ENCODE measurements around the gene ZG16B. TPM values are rescaled to one million over a fixed set of nuclear protein-coding genes. Genes with fewer than 3 reads are reported as not detected.

ZG16B gene
- total RNA-seq, 1 experiment from 2014 or later, result not detected

DNA sequence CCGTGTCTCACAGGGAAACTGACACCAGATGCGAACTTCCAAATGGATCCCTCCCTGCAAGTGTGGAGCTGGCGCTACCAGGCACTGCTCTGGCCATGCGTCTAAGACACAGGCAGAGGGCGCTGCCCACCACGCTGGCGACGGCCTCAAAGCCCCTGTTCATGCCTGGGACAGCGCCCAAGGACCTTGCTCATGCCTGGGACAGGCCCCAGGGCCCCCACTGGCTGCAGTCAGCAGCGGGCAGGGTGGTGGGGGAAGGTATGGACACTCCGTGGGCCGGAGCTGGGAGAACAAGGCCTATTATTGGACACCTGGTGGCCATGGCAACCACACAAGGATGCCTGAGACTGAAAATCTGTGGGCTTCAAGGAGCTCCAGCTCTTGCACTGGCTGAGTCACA lies 8.8 kb downstream of the ZG16B start (continued):
- TF ChIP-seq, protein P1, sequence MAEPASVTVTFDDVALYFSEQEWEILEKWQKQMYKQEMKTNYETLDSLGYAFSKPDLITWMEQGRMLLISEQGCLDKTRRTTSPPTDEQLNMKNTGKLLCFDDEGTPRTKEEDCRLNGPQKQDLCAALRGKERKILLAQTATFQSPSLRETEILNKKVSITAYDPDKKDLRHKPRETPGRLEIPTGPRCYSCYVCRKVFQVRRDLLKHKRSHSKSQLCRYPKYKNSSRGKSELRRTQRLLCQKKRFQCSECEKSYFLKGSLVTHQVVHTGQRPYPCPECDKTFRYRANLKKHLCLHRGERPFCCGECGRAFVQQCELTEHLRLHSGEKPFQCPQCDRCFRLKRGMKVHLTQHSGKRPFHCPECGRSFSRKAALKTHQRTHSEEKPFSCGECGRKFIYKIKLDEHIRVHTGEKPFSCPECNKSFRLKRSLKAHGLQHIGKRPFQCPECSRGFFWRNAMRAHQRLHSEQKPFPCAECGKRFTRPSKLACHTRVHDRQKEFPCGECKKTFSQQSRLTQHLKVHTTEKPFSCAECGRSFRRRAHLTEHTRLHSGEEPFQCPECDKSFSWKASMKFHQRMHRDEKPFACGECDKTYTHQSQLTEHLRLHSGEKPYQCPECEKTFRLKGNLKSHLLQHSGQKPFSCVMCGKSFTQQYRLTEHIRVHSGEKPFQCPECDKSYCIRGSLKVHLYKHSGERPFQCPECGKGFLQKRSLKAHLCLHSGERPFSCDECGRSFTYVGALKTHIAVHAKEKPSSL (CRISPR knock-in tag; conservative IDR thresholded peaks at IDR 0.05), result no peak
- TF ChIP-seq MLX (CRISPR knock-in tag; IDR thresholded peaks at IDR 0.05), result no peak
- TF ChIP-seq ELF4 (CRISPR knock-in tag; IDR thresholded peaks at IDR 0.05; ENCODE audit: low read depth), result no peak
- no peak for TF ChIP-seq NR2C2 (CRISPR knock-in tag; IDR thresholded peaks at IDR 0.05)
- TF ChIP-seq ZNF317 (CRISPR knock-in tag; IDR thresholded peaks at IDR 0.05; ENCODE audit: borderline replicate concordance, low read depth), result no peak
- TF ChIP-seq FOXJ3 (CRISPR knock-in tag; IDR thresholded peaks at IDR 0.05; ENCODE audit: borderline replicate concordance), result no peak
- TF ChIP-seq ZBTB21 (CRISPR knock-in tag; IDR thresholded peaks at IDR 0.05; ENCODE audit: borderline replicate concordance), result 0 out of 2 replicates have a peak, but pooled peaks have one; percentile 29
- no peak for TF ChIP-seq CBFB (CRISPR knock-in tag; IDR thresholded peaks at IDR 0.05; ENCODE audit: low read depth)
- TF ChIP-seq NR1H2 (CRISPR knock-in tag; IDR thresholded peaks at IDR 0.05), result no peak
- TF ChIP-seq SP1 (CRISPR knock-in tag; conservative IDR thresholded peaks at IDR 0.05), result no peak
- 0 out of 2 replicates have a peak, but pooled peaks have one; percentile 17 for TF ChIP-seq FOXP4 (CRISPR knock-in tag; IDR thresholded peaks at IDR 0.05)
- TF ChIP-seq RELA (CRISPR knock-in tag; IDR thresholded peaks at IDR 0.05; ENCODE audit: borderline replicate concordance), result no peak
- TF ChIP-seq SMAD3 (CRISPR knock-in tag; IDR thresholded peaks at IDR 0.05; ENCODE audit: borderline replicate concordance), result no peak
- TF ChIP-seq JUN (CRISPR knock-in tag; IDR thresholded peaks at IDR 0.05), result no peak
- TF ChIP-seq MXD4 (CRISPR knock-in tag; IDR thresholded peaks at IDR 0.05; ENCODE audit: borderline replicate concordance), result no peak
- no peak for TF ChIP-seq GTF2I (CRISPR knock-in tag; conservative IDR thresholded peaks at IDR 0.05)
- no peak for TF ChIP-seq E2F5 (CRISPR knock-in tag; IDR thresholded peaks at IDR 0.05)
- no peak for TF ChIP-seq PREB (CRISPR knock-in tag; IDR thresholded peaks at IDR 0.05; ENCODE audit: borderline replicate concordance)

- no peak for DNase-seq (ENCODE audit: low spot score)
- Mint-ChIP-seq H3K27ac (no peak overlapping the region), H3K4me1 (peaks cover 16% of the 10 kb centered on the region), H3K36me3 (no peaks in the 10 kb centered on the region), H3K9me3 (peaks cover 4% of the 10 kb centered on the region), H3K27me3 (ENCODE audit: low read depth) (peaks cover 14% of the 10 kb centered on the region), H3K4me3 (no peak overlapping the region)
- no peak for ATAC-seq
- ChIA-PET CTCF (interaction anchor here (0.6 to 2.6 kb wide), 51 partner anchors 8 to 188 kb away, joined by 3 to 99 read pairs (median 7); partner anchors contain the start of genes FLYWCH1, FLYWCH2, KREMEN2 and PRSS21), POLR2A (interaction anchor here (0.6 to 1.3 kb wide), 3 partner anchors 28 to 157 kb away, joined by 3 to 7 read pairs (median 4); partner anchors contain the start of gene KCTD5)
- no peak for TF ChIP-seq JAZF1 (CRISPR knock-in tag; IDR thresholded peaks at IDR 0.05)
- no peak for TF ChIP-seq NR3C1 (CRISPR knock-in tag; conservative IDR thresholded peaks at IDR 0.05; ENCODE audit: low read depth)
- TF ChIP-seq ZNF423 (CRISPR knock-in tag; IDR thresholded peaks at IDR 0.05), result no peak
- TF ChIP-seq FOXP1 (CRISPR knock-in tag; IDR thresholded peaks at IDR 0.05; ENCODE audit: borderline replicate concordance), result no peak
- TF ChIP-seq GTF2I (CRISPR knock-in tag; conservative IDR thresholded peaks at IDR 0.05), result no peak
- TF ChIP-seq MXD4 (CRISPR knock-in tag; IDR thresholded peaks at IDR 0.05; ENCODE audit: borderline replicate concordance), result no peak
- TF ChIP-seq TP53 (CRISPR knock-in tag; IDR thresholded peaks at IDR 0.05), result no peak
- no peak for TF ChIP-seq GRHL2 (CRISPR knock-in tag; IDR thresholded peaks at IDR 0.05; ENCODE audit: insufficient replicate concordance, severe bottlenecking)
- TF ChIP-seq, protein P2, sequence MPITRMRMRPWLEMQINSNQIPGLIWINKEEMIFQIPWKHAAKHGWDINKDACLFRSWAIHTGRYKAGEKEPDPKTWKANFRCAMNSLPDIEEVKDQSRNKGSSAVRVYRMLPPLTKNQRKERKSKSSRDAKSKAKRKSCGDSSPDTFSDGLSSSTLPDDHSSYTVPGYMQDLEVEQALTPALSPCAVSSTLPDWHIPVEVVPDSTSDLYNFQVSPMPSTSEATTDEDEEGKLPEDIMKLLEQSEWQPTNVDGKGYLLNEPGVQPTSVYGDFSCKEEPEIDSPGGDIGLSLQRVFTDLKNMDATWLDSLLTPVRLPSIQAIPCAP (CRISPR knock-in tag; IDR thresholded peaks at IDR 0.05), result no peak
- no peak for TF ChIP-seq PREB (CRISPR knock-in tag; IDR thresholded peaks at IDR 0.05; ENCODE audit: borderline replicate concordance)
- TF ChIP-seq RELA (CRISPR knock-in tag; IDR thresholded peaks at IDR 0.05; ENCODE audit: borderline replicate concordance), result no peak
- TF ChIP-seq MYBL2 (CRISPR knock-in tag; IDR thresholded peaks at IDR 0.05), result no peak
These were observed 9.7 kb downstream of the ZG16B start for GRCh38 chr16:2839650-2840450.

Measured in WTC11 (cell line).